ENCODE results near the gene CORIN.

The CORIN gene

GRCh38 chr4:47837908-47838294 lies at the start of gene CORIN:
Gene CORIN, minus strand, starts transcription at chr4:47838067. Its CDS starts 118 bp downstream, at chr4:47837949.
- no peak for DNase-seq

- DNase-seq: no peak
These were observed 44.4 kb upstream of the CORIN start for GRCh38 chr4:47882228-47882627.

- DNase-seq: no peak
These were observed 41.6 kb upstream of the CORIN start for GRCh38 chr4:47879458-47879857.

GRCh38 chr4:47876784-47877546 lies 39.1 kb upstream of the CORIN start:
- DNase-seq: no peak

GRCh38 chr4:47876310-47876709 lies 38.4 kb upstream of the CORIN start:
- DNase-seq: no peak

GRCh38 chr4:47873877-47874541 lies 36.1 kb upstream of the CORIN start:
- no peak for DNase-seq

GRCh38 chr4:47863486-47863885 lies 25.6 kb upstream of the CORIN start:
- no peak for DNase-seq

- no peak for DNase-seq
These were observed 24.4 kb upstream of the CORIN start for GRCh38 chr4:47862297-47862696.

- no peak for DNase-seq
These were observed 22.4 kb upstream of the CORIN start for GRCh38 chr4:47860305-47860704.

GRCh38 chr4:47858006-47858405 lies 20.1 kb upstream of the CORIN start:
- DNase-seq: no peak

GRCh38 chr4:47856713-47857112 lies 18.8 kb upstream of the CORIN start:
- no peak for DNase-seq

- DNase-seq: no peak
These were observed 17.5 kb upstream of the CORIN start for GRCh38 chr4:47855350-47855749.

GRCh38 chr4:47852136-47852535 lies 14.3 kb upstream of the CORIN start:
- no peak for DNase-seq

GRCh38 chr4:47849466-47849865 lies 11.6 kb upstream of the CORIN start:
- no peak for DNase-seq

GRCh38 chr4:47848041-47848440 lies 10.2 kb upstream of the CORIN start:
- no peak for DNase-seq

- DNase-seq: no peak
These were observed 5.1 kb upstream of the CORIN start for GRCh38 chr4:47842985-47843384.

GRCh38 chr4:47840291-47840690 lies 2.4 kb upstream of the CORIN start:
- no peak for DNase-seq

GRCh38 chr4:47839259-47839658 lies 1.4 kb upstream of the CORIN start:
- DNase-seq: no peak

GRCh38 chr4:47838445-47838844 lies 578 bp upstream of the CORIN start:
- peak; percentile 17 for DNase-seq

GRCh38 chr4:47837094-47837907 lies 566 bp downstream of the CORIN start:
- DNase-seq: peak; percentile 36

- peak; percentile 66 for DNase-seq
These were observed 1.2 kb downstream of the CORIN start for GRCh38 chr4:47836641-47837093.

- DNase-seq: no peak
These were observed 2.4 kb downstream of the CORIN start for GRCh38 chr4:47835494-47835893.

- DNase-seq: peak; percentile 71
These were observed 6.7 kb downstream of the CORIN start for GRCh38 chr4:47831026-47831679.
